ENCODE results near the gene TCEA2. TPM values are rescaled to one million over a fixed set of nuclear protein-coding genes. Genes with fewer than 3 reads are reported as not detected.
A peak's percentile ranks its signal among the peaks of the same experiment; 100 is the strongest.

Gene TCEA2
- total and polyA plus RNA-seq, 2 of the 13 experiments (the other 11 are each of a cell fraction or from before 2014, with no cell fraction given) = 28.1 to 33.7 TPM

DNA sequence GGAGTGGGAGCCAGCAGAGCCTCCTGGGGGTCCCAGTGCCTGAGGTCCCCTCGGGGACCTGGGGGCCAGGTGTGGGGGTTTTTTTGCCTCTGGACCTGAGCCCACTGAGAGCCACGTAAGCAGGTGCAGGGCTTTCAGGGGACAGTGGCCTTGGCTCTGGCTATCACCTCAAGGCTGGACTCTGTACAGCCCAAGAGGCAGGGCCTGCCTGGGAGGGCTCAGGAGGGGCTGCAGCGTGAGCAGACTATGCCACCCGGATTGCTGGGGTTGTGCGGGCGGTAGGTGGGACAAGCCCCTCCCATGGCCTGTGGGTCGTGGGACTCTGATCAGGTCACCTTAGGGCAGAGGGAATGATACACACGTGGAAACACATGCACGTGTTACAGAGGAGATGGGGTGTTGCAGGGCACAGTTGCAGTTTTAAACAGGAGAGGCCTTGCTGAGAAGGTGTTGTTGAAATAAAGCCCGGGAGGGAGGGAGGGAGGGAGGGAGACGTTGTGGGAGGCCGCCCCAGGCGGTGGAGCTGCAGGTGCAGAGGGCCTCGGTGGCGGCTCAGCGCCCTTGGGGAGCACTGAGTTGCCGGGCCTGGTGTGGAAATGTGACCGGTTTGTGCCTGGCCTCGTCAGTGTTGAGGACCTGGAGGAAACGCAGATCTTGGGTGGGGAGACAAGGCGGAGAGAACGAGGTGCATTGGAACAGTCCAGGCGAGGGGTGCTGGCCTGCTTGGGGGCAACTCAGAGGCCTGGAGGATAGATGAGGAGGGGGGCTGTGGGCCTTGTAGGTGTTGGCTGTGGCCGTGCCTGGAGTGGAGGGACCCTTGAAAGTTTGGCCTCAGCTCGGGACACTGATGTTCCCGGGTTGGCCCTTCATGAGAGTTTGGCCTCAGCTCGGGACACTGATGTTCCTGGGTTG, 2.3 kb downstream of the TCEA2 start (continued):
- TF ChIP-seq, protein P1, sequence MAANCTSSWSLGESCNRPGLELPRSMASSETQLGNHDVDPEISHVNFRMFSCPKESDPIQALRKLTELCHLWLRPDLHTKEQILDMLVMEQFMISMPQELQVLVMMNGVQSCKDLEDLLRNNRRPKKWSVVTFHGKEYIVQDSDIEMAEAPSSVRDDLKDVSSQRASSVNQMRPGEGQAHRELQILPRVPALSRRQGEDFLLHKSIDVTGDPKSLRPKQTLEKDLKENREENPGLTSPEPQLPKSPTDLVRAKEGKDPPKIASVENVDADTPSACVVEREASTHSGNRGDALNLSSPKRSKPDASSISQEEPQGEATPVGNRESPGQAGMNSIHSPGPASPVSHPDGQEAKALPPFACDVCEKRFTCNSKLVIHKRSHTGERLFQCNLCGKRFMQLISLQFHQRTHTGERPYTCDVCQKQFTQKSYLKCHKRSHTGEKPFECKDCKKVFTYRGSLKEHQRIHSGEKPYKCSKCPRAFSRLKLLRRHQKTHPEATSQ (CRISPR knock-in tag; IDR thresholded peaks at IDR 0.05; ENCODE audit: borderline replicate concordance) = 0 out of 2 replicates have a peak, but pooled peaks have one; percentile 64
- TF ChIP-seq, protein P2, sequence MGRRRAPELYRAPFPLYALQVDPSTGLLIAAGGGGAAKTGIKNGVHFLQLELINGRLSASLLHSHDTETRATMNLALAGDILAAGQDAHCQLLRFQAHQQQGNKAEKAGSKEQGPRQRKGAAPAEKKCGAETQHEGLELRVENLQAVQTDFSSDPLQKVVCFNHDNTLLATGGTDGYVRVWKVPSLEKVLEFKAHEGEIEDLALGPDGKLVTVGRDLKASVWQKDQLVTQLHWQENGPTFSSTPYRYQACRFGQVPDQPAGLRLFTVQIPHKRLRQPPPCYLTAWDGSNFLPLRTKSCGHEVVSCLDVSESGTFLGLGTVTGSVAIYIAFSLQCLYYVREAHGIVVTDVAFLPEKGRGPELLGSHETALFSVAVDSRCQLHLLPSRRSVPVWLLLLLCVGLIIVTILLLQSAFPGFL (CRISPR knock-in tag; IDR thresholded peaks at IDR 0.05) = no peak
- no peak for TF ChIP-seq ZNF773 (CRISPR knock-in tag; IDR thresholded peaks at IDR 0.05; ENCODE audit: borderline replicate concordance)
- TF ChIP-seq NFATC3 (CRISPR knock-in tag; IDR thresholded peaks at IDR 0.05) = peak; percentile 79; the same call in 1 of the 2 replicates
- TF ChIP-seq WIZ (CRISPR knock-in tag; IDR thresholded peaks at IDR 0.05) = peak; percentile 12; the same call in 1 of the 2 replicates
- TF ChIP-seq CAMTA2 (CRISPR knock-in tag; IDR thresholded peaks at IDR 0.05; ENCODE audit: borderline replicate concordance) = peak; percentile 16; the same call in 1 of the 2 replicates
- TF ChIP-seq ZFP41 (CRISPR knock-in tag; IDR thresholded peaks at IDR 0.05; ENCODE audit: borderline replicate concordance) = peak; percentile 81
- TF ChIP-seq, protein P3, sequence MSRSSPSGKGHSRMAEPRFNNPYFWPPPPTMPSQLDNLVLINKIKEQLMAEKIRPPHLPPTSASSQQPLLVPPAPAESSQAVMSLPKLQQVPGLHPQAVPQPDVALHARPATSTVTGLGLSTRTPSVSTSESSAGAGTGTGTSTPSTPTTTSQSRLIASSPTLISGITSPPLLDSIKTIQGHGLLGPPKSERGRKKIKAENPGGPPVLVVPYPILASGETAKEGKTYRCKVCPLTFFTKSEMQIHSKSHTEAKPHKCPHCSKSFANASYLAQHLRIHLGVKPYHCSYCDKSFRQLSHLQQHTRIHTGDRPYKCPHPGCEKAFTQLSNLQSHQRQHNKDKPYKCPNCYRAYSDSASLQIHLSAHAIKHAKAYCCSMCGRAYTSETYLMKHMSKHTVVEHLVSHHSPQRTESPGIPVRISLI (CRISPR knock-in tag; IDR thresholded peaks at IDR 0.05; ENCODE audit: borderline replicate concordance) = 0 out of 2 replicates have a peak, but pooled peaks have one; percentile 38
- peak; percentile 68 for TF ChIP-seq BHLHE40 (IDR thresholded peaks at IDR 0.05; ENCODE audit: low read length)
- TF ChIP-seq REPIN1 (CRISPR knock-in tag; IDR thresholded peaks at IDR 0.05; ENCODE audit: borderline replicate concordance, low read depth) = 0 out of 2 replicates have a peak, but pooled peaks have one; percentile 40
- TF ChIP-seq, protein P4, sequence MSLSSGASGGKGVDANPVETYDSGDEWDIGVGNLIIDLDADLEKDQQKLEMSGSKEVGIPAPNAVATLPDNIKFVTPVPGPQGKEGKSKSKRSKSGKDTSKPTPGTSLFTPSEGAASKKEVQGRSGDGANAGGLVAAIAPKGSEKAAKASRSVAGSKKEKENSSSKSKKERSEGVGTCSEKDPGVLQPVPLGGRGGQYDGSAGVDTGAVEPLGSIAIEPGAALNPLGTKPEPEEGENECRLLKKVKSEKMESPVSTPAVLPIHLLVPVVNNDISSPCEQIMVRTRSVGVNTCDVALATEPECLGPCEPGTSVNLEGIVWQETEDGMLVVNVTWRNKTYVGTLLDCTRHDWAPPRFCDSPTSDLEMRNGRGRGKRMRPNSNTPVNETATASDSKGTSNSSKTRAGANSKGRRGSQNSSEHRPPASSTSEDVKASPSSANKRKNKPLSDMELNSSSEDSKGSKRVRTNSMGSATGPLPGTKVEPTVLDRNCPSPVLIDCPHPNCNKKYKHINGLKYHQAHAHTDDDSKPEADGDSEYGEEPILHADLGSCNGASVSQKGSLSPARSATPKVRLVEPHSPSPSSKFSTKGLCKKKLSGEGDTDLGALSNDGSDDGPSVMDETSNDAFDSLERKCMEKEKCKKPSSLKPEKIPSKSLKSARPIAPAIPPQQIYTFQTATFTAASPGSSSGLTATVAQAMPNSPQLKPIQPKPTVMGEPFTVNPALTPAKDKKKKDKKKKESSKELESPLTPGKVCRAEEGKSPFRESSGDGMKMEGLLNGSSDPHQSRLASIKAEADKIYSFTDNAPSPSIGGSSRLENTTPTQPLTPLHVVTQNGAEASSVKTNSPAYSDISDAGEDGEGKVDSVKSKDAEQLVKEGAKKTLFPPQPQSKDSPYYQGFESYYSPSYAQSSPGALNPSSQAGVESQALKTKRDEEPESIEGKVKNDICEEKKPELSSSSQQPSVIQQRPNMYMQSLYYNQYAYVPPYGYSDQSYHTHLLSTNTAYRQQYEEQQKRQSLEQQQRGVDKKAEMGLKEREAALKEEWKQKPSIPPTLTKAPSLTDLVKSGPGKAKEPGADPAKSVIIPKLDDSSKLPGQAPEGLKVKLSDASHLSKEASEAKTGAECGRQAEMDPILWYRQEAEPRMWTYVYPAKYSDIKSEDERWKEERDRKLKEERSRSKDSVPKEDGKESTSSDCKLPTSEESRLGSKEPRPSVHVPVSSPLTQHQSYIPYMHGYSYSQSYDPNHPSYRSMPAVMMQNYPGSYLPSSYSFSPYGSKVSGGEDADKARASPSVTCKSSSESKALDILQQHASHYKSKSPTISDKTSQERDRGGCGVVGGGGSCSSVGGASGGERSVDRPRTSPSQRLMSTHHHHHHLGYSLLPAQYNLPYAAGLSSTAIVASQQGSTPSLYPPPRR (CRISPR knock-in tag; IDR thresholded peaks at IDR 0.05; ENCODE audit: borderline replicate concordance) = peak; percentile 89
- no peak for TF ChIP-seq ZSCAN30 (CRISPR knock-in tag; IDR thresholded peaks at IDR 0.05)
- 0 out of 2 replicates have a peak, but pooled peaks have one; percentile 21 for TF ChIP-seq GATA4 (IDR thresholded peaks at IDR 0.05; ENCODE audit: borderline replicate concordance, low read depth)
- TF ChIP-seq ZNF792 (CRISPR knock-in tag; IDR thresholded peaks at IDR 0.05) = no peak; the same call in 1 of the 2 replicates
- TF ChIP-seq, protein P5, sequence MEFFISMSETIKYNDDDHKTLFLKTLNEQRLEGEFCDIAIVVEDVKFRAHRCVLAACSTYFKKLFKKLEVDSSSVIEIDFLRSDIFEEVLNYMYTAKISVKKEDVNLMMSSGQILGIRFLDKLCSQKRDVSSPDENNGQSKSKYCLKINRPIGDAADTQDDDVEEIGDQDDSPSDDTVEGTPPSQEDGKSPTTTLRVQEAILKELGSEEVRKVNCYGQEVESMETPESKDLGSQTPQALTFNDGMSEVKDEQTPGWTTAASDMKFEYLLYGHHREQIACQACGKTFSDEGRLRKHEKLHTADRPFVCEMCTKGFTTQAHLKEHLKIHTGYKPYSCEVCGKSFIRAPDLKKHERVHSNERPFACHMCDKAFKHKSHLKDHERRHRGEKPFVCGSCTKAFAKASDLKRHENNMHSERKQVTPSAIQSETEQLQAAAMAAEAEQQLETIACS (CRISPR knock-in tag; IDR thresholded peaks at IDR 0.05) = 0 out of 2 replicates have a peak, but pooled peaks have one; percentile 10
- TF ChIP-seq ZMAT3 (CRISPR knock-in tag; conservative IDR thresholded peaks at IDR 0.05) = peak; percentile 15; the same call in 1 of the 2 replicates
- TF ChIP-seq DNMT3B (CRISPR knock-in tag; conservative IDR thresholded peaks at IDR 0.05) = no peak
- TF ChIP-seq ZFYVE20 (CRISPR knock-in tag; IDR thresholded peaks at IDR 0.05; ENCODE audit: borderline replicate concordance, low read depth) = no peak
